Smooth muscle cell of the pulmonary artery (primary cell): ENCODE data around the gene ETNPPL. TPM values are rescaled to one million over a fixed set of nuclear protein-coding genes. Genes with fewer than 3 reads are reported as not detected.

ENCODE experiments used
- total RNA-seq: library from RNA; depleted of rRNA; stranded (reverse); fragments of >200 nt; gene quantifications from 2 replicates; pipeline ENCODE4 v1.2.3, GENCODE V29; 2014

Gene ETNPPL
- total RNA-seq: not detected in 2 replicates

GRCh38 chr4:108762559-108763225, at the start of gene ETNPPL:
TSS of gene ETNPPL (minus strand) at chr4:108763053. CDS start at chr4:108762898, 155 bp downstream.

Other genes with a start within 250 kb of the ETNPPL start
- gene RPL34, start 142.5 kb downstream of the ETNPPL start, total RNA-seq: 462 and 505 TPM in 2 replicates
- gene OSTC, start 112.5 kb downstream of the ETNPPL start, total RNA-seq: 174 and 298 TPM in 2 replicates